HL-60 (cell line): ENCODE data around the gene KLHL12.

Source experiments
- DNase-seq, 2 experiments: peaks; one replicate each; pipeline ENCODE4 v3.0.0-alpha.2; 2010 to 2020; ENCODE audit warnings: low read depth in 1 of 2, low spot score in 1 of 2
- H3K27ac ChIP-seq: fragments of 250-450 bp; sonication (Bioruptor Pico); replicated peaks from 2 replicates; pipeline ENCODE4 v1.5.1; 2020; ENCODE audit warnings: mild to moderate bottlenecking, moderate library complexity
- H3K27me3 ChIP-seq: fragments of 250-450 bp; sonication (Bioruptor Pico); 2 replicates; pipeline ENCODE4 v1.5.1; 2021; ENCODE audit warnings: mild to moderate bottlenecking, moderate library complexity; ENCODE audit not compliant: insufficient read depth, poor library complexity, severe bottlenecking
- H3K4me3 ChIP-seq: replicated peaks from 2 replicates; pipeline ENCODE4 v1.5.1; 2011; ENCODE audit warnings: mild to moderate bottlenecking, control low read depth, low read length; ENCODE audit not compliant: insufficient read depth
- CTCF ChIP-seq: IDR thresholded peaks from one replicate; pipeline ENCODE4 v1.5.1; 2011; ENCODE audit warnings: low read length, control low read depth, inconsistent platforms; ENCODE audit not compliant: insufficient read depth
- GABPA ChIP-seq: IDR thresholded peaks from 2 replicates; pipeline ENCODE4 v1.6.1; 2012; ENCODE audit warnings: low read depth
- POLR2AphosphoS5 ChIP-seq: IDR thresholded peaks from 2 replicates; pipeline ENCODE4 v1.6.1; 2012; ENCODE audit warnings: low read depth
- REST ChIP-seq: IDR thresholded peaks from 2 replicates; pipeline ENCODE4 v1.6.1; 2012; ENCODE audit warnings: low read depth; ENCODE audit not compliant: insufficient replicate concordance
- SPI1 ChIP-seq: IDR thresholded peaks from 2 replicates; pipeline ENCODE4 v1.6.1; 2012; ENCODE audit warnings: low read depth, mild to moderate bottlenecking, borderline replicate concordance

The KLHL12 gene

GRCh38 chr1:202890392-202890791 is 36.6 kb downstream of the KLHL12 start:
- no peak for TF ChIP-seq REST
- TF ChIP-seq POLR2AphosphoS5, result no peak
- no peak for TF ChIP-seq GABPA
- no peak for TF ChIP-seq SPI1
- TF ChIP-seq CTCF, result no peak
- Histone ChIP-seq H3K27ac (no peak overlapping the region), H3K4me3 (no peak overlapping the region), H3K27me3 (no peaks in the 10 kb centered on the region)
- DNase-seq, result no peak

GRCh38 chr1:202888531-202889360 is 38.3 kb downstream of the KLHL12 start, which contains the start of gene RABIF:
Gene RABIF, minus strand, starts transcription at chr1:202889149. Its CDS starts 51 bp downstream, at chr1:202889098.
- H3K4me3 ChIP-seq, result peak within 1 kb of the TSS; percentile 84
- DNase-seq, result peak; percentile 92 to 97
- H3K27me3 ChIP-seq, result no peaks in the 10 kb centered on the region
- TF ChIP-seq POLR2AphosphoS5 (peak; percentile 88), SPI1 (no peak), REST (peak; percentile 34)
- peak within 1 kb of the TSS; percentile 87 for H3K27ac ChIP-seq

DNA sequence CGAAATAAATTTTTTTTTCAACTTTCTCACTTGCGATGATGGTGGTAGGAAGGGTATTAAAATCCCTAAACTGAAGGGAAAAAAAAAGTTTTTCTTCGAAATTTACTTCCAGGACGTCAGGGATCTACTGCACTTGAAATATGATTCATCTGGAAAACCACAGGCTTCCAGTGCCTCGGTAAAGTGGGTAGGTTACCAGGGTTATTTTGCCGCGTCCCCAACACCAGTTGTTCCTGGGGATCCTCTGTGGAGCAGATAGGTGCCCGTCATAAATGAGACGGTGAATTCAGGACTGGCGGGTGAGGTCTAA is 38.9 kb downstream of the KLHL12 start:
- H3K27ac ChIP-seq, result peak overlapping the region; percentile 87
- H3K27me3 ChIP-seq, result no peaks in the 10 kb centered on the region
- peak overlapping the region; percentile 84 for H3K4me3 ChIP-seq
- no peak for DNase-seq
- no peak for TF ChIP-seq CTCF
- no peak for TF ChIP-seq GABPA
- TF ChIP-seq POLR2AphosphoS5, result no peak
- no peak for TF ChIP-seq REST
- TF ChIP-seq SPI1, result no peak
